Measurements from ENCODE around the gene GP2. TPM values are rescaled to one million over a fixed set of nuclear protein-coding genes. Genes with fewer than 3 reads are reported as not detected.

GP2 gene
- total and polyA plus RNA-seq, 2 of the 4 experiments (the other 2 are of a cell fraction) = not detected

DNA sequence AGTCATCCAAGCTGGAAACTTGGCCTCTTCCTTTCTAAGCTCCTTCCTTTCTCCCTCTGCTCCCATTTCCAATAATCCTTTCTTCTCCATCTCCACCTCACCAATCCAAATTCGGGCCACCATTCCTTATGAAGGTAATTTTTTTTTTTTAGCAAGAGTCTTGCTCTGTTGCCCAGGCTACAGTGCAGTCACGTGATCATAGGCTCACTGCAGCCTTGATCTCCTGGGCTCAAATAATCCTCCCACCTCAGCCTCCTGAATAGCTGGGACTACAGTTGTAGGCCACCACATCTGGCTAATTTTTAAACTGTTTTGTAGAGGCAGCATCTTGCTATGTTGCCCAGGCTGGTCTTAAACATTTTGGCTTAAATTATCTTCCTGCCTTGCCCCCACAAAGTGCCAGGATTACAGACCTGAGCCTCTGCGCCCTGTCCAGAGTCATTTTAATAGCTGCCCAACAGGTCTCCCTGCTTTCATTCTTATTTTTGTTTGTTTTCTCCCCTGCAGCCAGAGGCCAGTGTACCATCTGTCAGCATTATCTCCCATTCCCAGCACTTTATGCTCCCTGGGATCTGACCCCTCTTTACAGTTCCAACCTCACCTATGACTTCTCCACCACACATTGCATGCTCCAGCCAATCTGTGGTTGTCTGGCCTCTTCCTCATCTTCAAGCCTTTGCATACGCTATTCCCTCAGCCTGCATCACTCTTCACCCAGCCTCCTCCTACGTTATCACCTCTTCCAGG, 2.3 kb upstream of the GP2 start:
- no peaks in the 10 kb centered on the region for H3K36me3 ChIP-seq (ENCODE audit: control insufficient read depth, insufficient read depth, low read length)
- H3K9me1 ChIP-seq (ENCODE audit: insufficient read depth, low read length) = no peaks in the 10 kb centered on the region
- no peak overlapping the region for H2BK20ac ChIP-seq (ENCODE audit: low read depth, low read length)
- dilution Hi-C loops (cut with HindIII; ENCODE audit: low sequenced_read_pairs, unreplicated experiment) (no loop called here), intact Hi-C loops (cut with micrococcal nuclease) (no loop called here), in situ Hi-C loops (cut with MboI; ENCODE audit: low sequenced_read_pairs) (loop anchor here (25.0 kb wide), 1 partner anchor 167 kb away; no protein-coding TSS in a partner anchor)
- POLR2A ChIA-PET (ENCODE audit: unreplicated experiment) = no interaction called here
- ATAC-seq (ENCODE audit: low read depth) = no peak
- no peak overlapping the region for H4K91ac ChIP-seq (ENCODE audit: insufficient read depth, low read depth, low read length)
- H3K4ac ChIP-seq (ENCODE audit: low read depth, low read length) = no peak overlapping the region
- no TSS peak for BruUV-seq (replicated peaks)
- H3K14ac ChIP-seq (replicated peaks; ENCODE audit: low read depth, low read length) = no peak overlapping the region
- H2AK5ac ChIP-seq (ENCODE audit: low read depth, low read length) = no peak overlapping the region
- no peaks in the 10 kb centered on the region for H3K79me1 ChIP-seq (ENCODE audit: low read depth in 1 of 2, low read length in 2 of 2)
- no peak overlapping the region for H2AFZ ChIP-seq (replicated peaks; ENCODE audit: low read length, poor library complexity)
- TF ChIP-seq USF2 (IDR thresholded peaks at IDR 0.05; ENCODE audit: low read depth, low read length) (no peak), CEBPB (IDR thresholded peaks at IDR 0.05; ENCODE audit: low read depth, low read length) (no peak), SMC3 (IDR thresholded peaks at IDR 0.05; ENCODE audit: low read depth, low read length) (no peak)
- H3K9me3 ChIP-seq (ENCODE audit: control insufficient read depth, insufficient read depth, low read length) = peaks cover 17% of the 10 kb centered on the region
- H3K18ac ChIP-seq (ENCODE audit: low read depth, low read length) = no peak overlapping the region
- 14 to 100% methylated on average over 1 of the region's 5 CpGs for WGBS, 2 experiments (ENCODE audit: extremely low coverage in 2 of 2, insufficient read length in 1 of 2)
- H2BK5ac ChIP-seq (ENCODE audit: low read depth, low read length, poor library complexity, severe bottlenecking) = no peak overlapping the region
- no peak overlapping the region for H2BK120ac ChIP-seq (ENCODE audit: low read depth, low read length)
- no peak overlapping the region for H3K4me3 ChIP-seq (ENCODE audit: insufficient read depth, low read depth, low read length)
- H3K4me2 ChIP-seq (ENCODE audit: low read depth, low read length) = no peak overlapping the region
- CTCF ChIA-PET = no interaction called here
- no peaks in the 10 kb centered on the region for H4K20me1 ChIP-seq (ENCODE audit: insufficient read depth, low read length)
- no peaks in the 10 kb centered on the region for H3K4me1 ChIP-seq (ENCODE audit: control insufficient read depth, insufficient read depth, low read length)
- H2AK9ac ChIP-seq (replicated peaks; ENCODE audit: low read depth, low read length, poor library complexity) = no peak overlapping the region
- no peak overlapping the region for H4K8ac ChIP-seq (ENCODE audit: low read depth in 2 of 2, low read length in 2 of 2)
- H3K27ac ChIP-seq (ENCODE audit: insufficient read depth, low read length) = no peak overlapping the region
- H3K56ac ChIP-seq (ENCODE audit: extremely low read depth, insufficient read depth, low read length) = no peak overlapping the region
- no peak overlapping the region for H3K23ac ChIP-seq (ENCODE audit: low read depth, low read length)
- no peaks in the 10 kb centered on the region for H3K27me3 ChIP-seq (ENCODE audit: control insufficient read depth, insufficient read depth, low read length)
- no peak for DNase-seq
- no peak overlapping the region for H3K9ac ChIP-seq (ENCODE audit: low read depth, low read length)
- no peak overlapping the region for H2BK15ac ChIP-seq (ENCODE audit: low read depth, low read length)
- no peak overlapping the region for H4K5ac ChIP-seq (ENCODE audit: low read depth, low read length)
